Measurements from ENCODE around the gene FAHD1.

- TF ChIP-seq POLR2A (IDR thresholded peaks at IDR 0.05) (no peak), CTCF (IDR thresholded peaks at IDR 0.05) (no peak)
Observed at GRCh38 chr16:1794221-1794871, 32.7 kb upstream of the FAHD1 start.
